HUES64 (cell line): ENCODE measurements around the gene ASAP2.

Experiments used
- H3K27ac ChIP-seq: 2 replicates; pipeline ENCODE4 v1.7.0; 2013; ENCODE audit warnings: low read depth, low read length, inconsistent platforms
- H3K27me3 ChIP-seq: 2 replicates; pipeline ENCODE4 v1.6.1; 2013; ENCODE audit warnings: mild to moderate bottlenecking, low read length; ENCODE audit not compliant: insufficient read depth
- H3K36me3 ChIP-seq: 2 replicates; pipeline ENCODE4 v1.6.1; 2013; ENCODE audit warnings: mild to moderate bottlenecking, low read length; ENCODE audit not compliant: insufficient read depth
- H3K4me1 ChIP-seq: 2 replicates; pipeline ENCODE4 v1.6.1; 2013; ENCODE audit warnings: mild to moderate bottlenecking, low read length, moderate library complexity; ENCODE audit not compliant: insufficient read depth
- H3K4me3 ChIP-seq: 2 replicates; pipeline ENCODE4 v1.5.1; 2013; ENCODE audit warnings: mild to moderate bottlenecking, low read length, moderate library complexity
- H3K9ac ChIP-seq: 2 replicates; pipeline ENCODE4 v1.6.1; 2013; ENCODE audit warnings: mild to moderate bottlenecking, low read depth, low read length
- H3K9me3 ChIP-seq: 2 replicates; pipeline ENCODE4 v1.6.1; 2013; ENCODE audit warnings: low read depth, low read length; ENCODE audit not compliant: insufficient read depth
- WGBS: fragments of 150-250, 120-280 bp; methylation state at CpG from one replicate; pipeline ENCODE4 v1.1.7; 2013; ENCODE audit warnings: missing lambda C conversion rate; 5-methylcytosine and 5-hydroxymethylcytosine counted together

ASAP2 gene

DNA sequence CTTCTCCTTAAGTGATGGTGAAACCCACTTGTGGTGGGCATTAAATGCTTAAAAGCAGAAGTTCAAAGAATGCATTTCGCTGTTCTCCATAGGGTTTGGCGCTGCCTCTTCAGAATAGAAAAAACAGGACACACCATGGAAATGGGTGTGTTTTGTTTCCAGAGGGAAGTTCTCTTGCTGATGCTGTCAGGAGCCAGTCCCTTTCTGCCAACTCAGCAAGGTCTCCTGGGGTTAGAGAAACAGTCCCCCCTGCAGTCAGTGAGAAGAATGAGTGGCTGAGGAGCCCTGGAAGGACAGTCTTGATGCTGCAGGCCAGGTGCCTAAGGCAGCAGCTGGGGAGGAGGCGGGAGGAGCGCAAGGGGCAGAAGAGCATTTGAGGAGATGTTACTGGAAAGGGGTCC is 37.8 kb upstream of the ASAP2 start:
- no peak overlapping the region for H3K27ac ChIP-seq
- no peaks in the 10 kb centered on the region for H3K9me3 ChIP-seq
- no peak overlapping the region for H3K9ac ChIP-seq
- H3K36me3 ChIP-seq: no peaks in the 10 kb centered on the region
- no peak overlapping the region for H3K4me3 ChIP-seq
- no peaks in the 10 kb centered on the region for H3K27me3 ChIP-seq
- 89% methylated on average over 4 of the region's 4 CpGs for WGBS
- H3K4me1 ChIP-seq: peaks cover 12% of the 10 kb centered on the region; the same call in 1 of the 2 replicates

DNA sequence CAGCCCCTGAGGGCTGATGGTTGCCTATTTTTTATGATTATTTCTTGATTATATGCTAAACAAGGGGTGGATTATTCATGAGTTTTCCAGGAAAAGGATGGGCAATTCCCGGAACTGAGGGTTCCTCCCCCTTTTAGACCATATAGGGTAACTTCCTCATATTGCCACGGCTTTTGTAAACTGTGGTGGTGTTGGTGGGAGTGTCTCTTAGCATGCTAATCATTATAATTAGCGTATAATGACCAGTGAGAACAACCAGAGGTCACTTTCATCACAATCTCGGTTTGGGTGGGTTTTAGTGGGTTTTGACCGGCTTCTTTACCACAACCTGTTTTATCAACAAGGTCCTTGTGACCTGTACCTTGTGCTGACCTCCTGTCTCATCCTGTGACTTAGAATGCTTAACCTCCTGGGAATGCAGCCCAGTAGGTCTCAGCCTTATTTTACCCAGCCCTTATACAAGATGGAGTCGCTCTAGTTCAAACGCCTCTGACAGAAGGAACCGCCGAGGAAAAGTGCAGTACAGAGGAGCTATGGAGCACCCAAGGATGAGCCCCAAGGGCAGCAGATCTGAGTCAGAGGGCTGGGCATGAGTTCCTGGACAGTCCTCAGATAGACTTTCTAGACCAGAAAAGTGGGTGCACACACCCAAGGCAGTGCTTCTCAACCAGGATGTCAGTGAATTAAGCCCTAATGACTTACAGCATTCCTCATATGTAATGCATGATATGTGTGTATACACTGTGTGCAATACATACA is 37.1 kb upstream of the ASAP2 start:
- Histone ChIP-seq H3K27me3 (no peaks in the 10 kb centered on the region), H3K27ac (no peak overlapping the region), H3K36me3 (no peaks in the 10 kb centered on the region), H3K4me1 (peaks cover 12% of the 10 kb centered on the region; the same call in 1 of the 2 replicates), H3K9ac (no peak overlapping the region), H3K9me3 (no peaks in the 10 kb centered on the region), H3K4me3 (no peak overlapping the region)
- WGBS: 99% methylated on average over 8 of the region's 9 CpGs

GRCh38 chr2:9170458-9171130 is 36.0 kb upstream of the ASAP2 start:
- 94% methylated on average over 8 of the region's 8 CpGs for WGBS
- Histone ChIP-seq H3K4me1 (peaks cover 16% of the 10 kb centered on the region; the same call in 1 of the 2 replicates), H3K4me3 (no peak overlapping the region)

GRCh38 chr2:9174771-9175437 is 31.7 kb upstream of the ASAP2 start:
- Histone ChIP-seq H3K9ac (no peak overlapping the region), H3K4me1 (peaks cover 12% of the 10 kb centered on the region; the same call in 1 of the 2 replicates), H3K27ac (no peak overlapping the region), H3K9me3 (no peaks in the 10 kb centered on the region), H3K36me3 (no peaks in the 10 kb centered on the region), H3K27me3 (no peaks in the 10 kb centered on the region), H3K4me3 (no peak overlapping the region)
- 74% methylated on average over 10 of the region's 10 CpGs for WGBS

More at GRCh38 chr2:9170458-9171130, 36.0 kb upstream of the ASAP2 start:
- Histone ChIP-seq H3K27me3 (no peaks in the 10 kb centered on the region), H3K36me3 (no peaks in the 10 kb centered on the region), H3K27ac (no peak overlapping the region), H3K9ac (no peak overlapping the region), H3K9me3 (no peaks in the 10 kb centered on the region)

DNA sequence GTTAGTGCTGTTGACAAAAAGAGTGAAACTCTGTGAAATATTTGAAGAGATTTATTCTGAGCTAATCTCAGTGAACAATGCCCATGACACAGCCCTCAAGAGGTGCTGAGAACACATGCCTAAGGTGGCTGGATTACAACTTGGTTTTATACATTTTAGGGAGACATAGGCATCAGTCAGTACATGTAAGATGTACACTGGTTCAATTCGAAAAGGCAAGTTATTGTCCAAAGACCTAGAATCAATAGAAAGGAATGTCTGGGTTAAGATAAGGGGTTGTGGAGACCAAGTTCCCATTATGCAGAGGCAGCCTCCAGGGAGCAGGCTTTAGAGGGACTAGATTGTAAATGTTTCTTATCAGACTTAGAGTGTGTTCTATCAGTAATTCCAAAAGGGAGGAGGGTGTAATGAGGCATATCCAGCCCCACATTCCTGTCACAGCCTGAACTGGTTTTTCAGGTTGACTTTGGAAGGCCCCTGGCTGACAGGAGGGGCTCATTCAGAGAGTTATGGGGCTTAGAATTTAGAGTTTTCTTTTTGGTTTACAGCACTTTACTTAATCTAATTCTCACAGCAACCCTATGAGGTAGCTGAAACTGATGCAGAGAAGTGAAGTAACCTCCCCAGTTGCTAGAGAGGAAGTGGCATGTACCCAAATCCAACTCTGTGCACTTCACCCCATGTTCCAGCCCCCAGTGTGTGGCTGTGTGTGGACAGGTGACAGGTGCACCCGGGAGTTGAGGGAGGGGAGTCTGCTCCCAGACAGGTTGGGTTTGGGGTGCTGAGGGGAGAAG is 28.3 kb upstream of the ASAP2 start:
- H3K9me3 ChIP-seq: no peaks in the 10 kb centered on the region
- no peak overlapping the region for H3K4me3 ChIP-seq

DNA sequence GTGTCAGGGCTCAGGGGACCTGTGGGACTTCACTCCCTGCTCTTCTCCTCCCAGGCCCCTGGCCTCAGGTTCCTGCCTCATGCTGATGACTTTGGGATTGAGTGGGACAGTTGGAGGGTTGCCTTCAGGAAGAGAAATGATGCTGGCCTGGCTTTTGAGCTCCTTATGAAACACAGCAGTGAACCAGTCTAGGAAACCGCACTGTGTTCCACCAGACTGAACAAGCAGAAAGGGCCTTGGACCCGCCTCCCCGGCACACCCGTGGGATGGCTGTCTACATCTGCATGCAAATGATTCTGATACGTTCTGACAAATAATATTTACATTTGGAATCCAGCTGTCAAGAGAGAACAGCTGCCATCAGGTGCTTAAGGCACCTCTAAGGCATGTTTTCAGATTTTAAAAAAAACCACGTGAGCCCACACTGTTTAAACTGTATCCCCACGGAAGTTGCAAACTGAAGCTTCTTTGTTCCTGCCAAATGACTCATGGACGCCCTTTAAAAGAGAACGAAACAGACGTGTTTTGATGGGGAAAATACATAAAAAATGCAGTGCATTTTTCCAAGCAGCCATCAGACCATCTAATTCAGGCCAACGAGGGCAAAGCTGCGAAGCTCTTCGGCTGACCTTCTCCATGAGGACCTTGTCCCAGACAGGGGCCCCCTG is 27.6 kb upstream of the ASAP2 start:
- Histone ChIP-seq H3K27ac (no peak overlapping the region), H3K27me3 (no peaks in the 10 kb centered on the region), H3K9me3 (no peaks in the 10 kb centered on the region), H3K4me1 (peaks cover 4% of the 10 kb centered on the region; the same call in 1 of the 2 replicates), H3K4me3 (no peak overlapping the region), H3K36me3 (no peaks in the 10 kb centered on the region), H3K9ac (no peak overlapping the region; the same call in 1 of the 2 replicates)
- 87% methylated on average over 13 of the region's 13 CpGs for WGBS

More for the DNA sequence above, 28.3 kb upstream of the ASAP2 start:
- Histone ChIP-seq H3K27me3 (no peaks in the 10 kb centered on the region), H3K27ac (no peak overlapping the region), H3K4me1 (peaks cover 4% of the 10 kb centered on the region; the same call in 1 of the 2 replicates), H3K36me3 (no peaks in the 10 kb centered on the region), H3K9ac (no peak overlapping the region; the same call in 1 of the 2 replicates)
- WGBS: 92% methylated on average over 2 of the region's 2 CpGs

- Histone ChIP-seq H3K27me3 (no peaks in the 10 kb centered on the region), H3K36me3 (no peaks in the 10 kb centered on the region), H3K4me1 (peaks cover 3% of the 10 kb centered on the region; the same call in 1 of the 2 replicates), H3K9me3 (no peaks in the 10 kb centered on the region), H3K27ac (no peak overlapping the region), H3K9ac (no peak overlapping the region), H3K4me3 (no peak overlapping the region)
- WGBS: 96% methylated on average over 8 of the region's 9 CpGs
Observed at GRCh38 chr2:9179572-9180201, 26.9 kb upstream of the ASAP2 start.

- Histone ChIP-seq H3K4me1 (no peaks in the 10 kb centered on the region), H3K4me3 (no peak overlapping the region), H3K9me3 (no peaks in the 10 kb centered on the region), H3K36me3 (no peaks in the 10 kb centered on the region), H3K9ac (no peak overlapping the region), H3K27me3 (no peaks in the 10 kb centered on the region), H3K27ac (no peak overlapping the region)
- WGBS: 95% methylated on average over 9 of the region's 9 CpGs
Observed at GRCh38 chr2:9184361-9184760, 22.3 kb upstream of the ASAP2 start.

- H3K9ac ChIP-seq: no peak overlapping the region
- H3K4me1 ChIP-seq: peaks cover 6% of the 10 kb centered on the region
- no peak overlapping the region for H3K4me3 ChIP-seq
- no peaks in the 10 kb centered on the region for H3K27me3 ChIP-seq
- H3K9me3 ChIP-seq: no peaks in the 10 kb centered on the region
- 94% methylated on average over 2 of the region's 2 CpGs for WGBS
- H3K36me3 ChIP-seq: no peaks in the 10 kb centered on the region
- H3K27ac ChIP-seq: no peak overlapping the region
Observed at GRCh38 chr2:9187620-9188214, 18.9 kb upstream of the ASAP2 start.

- no peaks in the 10 kb centered on the region for H3K27me3 ChIP-seq
- H3K4me1 ChIP-seq: peaks cover 6% of the 10 kb centered on the region
- no peaks in the 10 kb centered on the region for H3K9me3 ChIP-seq
- H3K27ac ChIP-seq: no peak overlapping the region
- H3K9ac ChIP-seq: no peak overlapping the region
- H3K4me3 ChIP-seq: no peak overlapping the region
- WGBS: 82% methylated on average over 5 of the region's 6 CpGs
- H3K36me3 ChIP-seq: no peaks in the 10 kb centered on the region
Observed at GRCh38 chr2:9188823-9189222, 17.8 kb upstream of the ASAP2 start.
